HG03469 (cell line): ENCODE measurements around the gene NR4A1.

ENCODE experiments used
- ATAC-seq: cut with Tn5 transposase; IDR thresholded peaks from one replicate; pipeline ENCODE4 v1.9.1; 2021; ENCODE audit warnings: mild to moderate bottlenecking, moderate library complexity, moderate number of reproducible peaks; ENCODE audit not compliant: unreplicated experiment

Gene NR4A1

DNA sequence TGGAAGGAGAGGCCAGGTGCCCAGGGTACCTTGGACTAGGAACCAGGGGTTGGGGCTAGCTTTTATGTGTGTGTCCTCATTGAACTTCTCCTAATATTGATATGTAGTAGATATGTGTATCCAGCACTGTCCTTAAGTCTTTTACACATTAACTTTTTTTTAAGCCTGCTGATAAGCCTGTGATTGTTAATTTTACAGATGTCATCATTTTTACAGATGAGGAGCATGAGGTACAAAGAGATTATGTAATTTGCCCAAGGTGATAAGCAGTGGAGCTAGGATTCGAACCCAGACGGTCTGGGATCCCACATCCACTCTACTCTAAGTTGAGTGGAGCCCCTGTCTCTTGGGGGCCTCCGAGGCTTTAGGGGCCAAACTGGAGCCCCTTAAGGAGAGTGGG lies 10.2 kb upstream of the NR4A1 start:
- no peak for ATAC-seq

DNA sequence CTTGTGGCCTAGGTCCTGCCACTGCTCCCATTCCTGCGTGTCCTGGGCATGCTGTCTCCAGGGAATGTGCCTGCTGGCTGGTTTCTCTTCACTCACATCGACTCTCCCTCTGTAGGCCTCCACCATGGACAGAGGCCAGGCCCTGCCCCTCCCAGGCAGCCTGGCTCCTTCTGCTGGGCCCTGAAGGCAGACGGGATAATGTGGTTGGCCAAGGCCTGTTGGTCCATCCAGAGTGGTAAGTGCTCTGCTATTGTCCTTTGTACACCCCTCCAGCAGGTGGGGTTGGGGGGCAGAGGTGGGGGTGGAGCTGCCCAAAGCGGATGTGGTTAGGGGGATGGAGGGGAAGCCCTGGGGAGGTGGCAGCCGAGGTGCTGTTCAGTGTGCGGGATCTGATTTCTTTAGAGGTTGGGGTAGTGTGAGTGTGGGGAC lies 9.5 kb upstream of the NR4A1 start:
- no peak for ATAC-seq

DNA sequence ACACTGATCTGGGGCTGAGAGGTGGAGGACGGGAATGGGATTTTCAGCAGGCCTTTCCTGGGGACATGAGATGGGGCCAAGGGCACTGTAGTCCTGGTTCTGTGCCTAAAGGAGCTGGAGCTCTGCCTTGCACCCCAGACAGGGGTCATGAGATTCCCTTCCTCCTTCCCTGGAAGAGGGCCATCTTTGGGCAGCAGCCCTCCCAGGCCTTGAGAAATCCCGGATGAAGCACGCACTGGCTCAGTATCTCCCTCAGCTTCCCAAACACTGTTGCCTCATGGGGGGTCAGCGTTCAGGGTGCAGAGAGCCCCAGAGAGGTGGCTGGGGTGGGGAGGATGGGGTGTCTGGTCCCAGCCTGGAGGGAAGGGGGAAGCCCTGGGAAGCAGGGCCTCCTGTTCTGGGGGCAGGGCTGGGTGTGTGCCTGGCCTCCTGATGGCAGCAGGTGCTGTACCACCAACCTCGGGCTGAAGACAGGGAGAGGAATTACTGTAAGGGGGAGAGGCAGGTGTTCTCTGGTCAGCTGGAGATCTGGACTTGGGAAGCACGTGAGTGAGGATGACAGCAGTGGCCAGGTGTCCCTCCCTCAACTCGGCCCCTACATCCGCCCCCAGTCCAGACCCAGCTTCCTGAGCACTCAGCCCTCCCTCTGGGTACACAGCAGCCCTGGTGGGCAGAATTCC lies 8.4 kb upstream of the NR4A1 start:
- ATAC-seq: no peak

DNA sequence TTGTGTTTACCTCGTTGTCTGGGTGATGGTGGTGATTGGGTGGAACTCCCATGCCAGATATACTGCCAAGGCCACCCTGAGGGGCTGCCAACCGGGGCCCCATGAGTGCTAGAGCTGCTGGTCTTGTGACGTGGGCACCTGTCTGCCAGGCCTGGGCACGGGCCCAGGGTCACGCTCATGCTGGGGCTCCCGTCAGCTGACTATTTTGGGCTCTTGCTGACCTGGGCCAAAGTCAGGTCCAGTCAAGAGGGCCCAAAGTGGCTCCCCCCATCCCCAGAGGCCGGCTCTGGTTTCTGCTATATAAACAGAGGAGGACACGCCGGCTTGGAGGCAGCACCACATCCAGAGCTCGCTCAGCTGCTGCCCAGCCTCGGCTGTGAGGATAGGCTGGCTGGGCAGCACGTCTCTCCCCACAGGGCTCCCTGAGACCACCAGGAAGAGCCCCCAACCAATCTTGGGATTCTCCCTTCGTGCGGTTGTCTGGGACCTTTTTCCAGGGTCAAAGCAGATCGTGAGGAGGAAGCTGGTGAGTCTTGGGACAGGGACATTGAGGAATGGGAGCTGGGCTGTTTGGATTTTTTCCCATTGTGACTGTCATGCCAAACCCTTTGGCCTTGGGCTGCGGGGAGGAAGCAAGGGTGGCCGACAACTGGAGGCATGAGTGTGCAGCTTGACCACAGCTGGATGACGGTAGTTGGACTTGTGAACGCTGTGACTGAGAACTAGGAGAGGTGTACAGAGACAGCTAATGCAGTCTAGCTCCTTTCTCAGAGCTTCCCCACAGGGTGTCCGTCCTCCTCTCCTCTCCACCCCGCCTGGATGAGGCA lies 7.6 kb upstream of the NR4A1 start:
- ATAC-seq: no peak

DNA sequence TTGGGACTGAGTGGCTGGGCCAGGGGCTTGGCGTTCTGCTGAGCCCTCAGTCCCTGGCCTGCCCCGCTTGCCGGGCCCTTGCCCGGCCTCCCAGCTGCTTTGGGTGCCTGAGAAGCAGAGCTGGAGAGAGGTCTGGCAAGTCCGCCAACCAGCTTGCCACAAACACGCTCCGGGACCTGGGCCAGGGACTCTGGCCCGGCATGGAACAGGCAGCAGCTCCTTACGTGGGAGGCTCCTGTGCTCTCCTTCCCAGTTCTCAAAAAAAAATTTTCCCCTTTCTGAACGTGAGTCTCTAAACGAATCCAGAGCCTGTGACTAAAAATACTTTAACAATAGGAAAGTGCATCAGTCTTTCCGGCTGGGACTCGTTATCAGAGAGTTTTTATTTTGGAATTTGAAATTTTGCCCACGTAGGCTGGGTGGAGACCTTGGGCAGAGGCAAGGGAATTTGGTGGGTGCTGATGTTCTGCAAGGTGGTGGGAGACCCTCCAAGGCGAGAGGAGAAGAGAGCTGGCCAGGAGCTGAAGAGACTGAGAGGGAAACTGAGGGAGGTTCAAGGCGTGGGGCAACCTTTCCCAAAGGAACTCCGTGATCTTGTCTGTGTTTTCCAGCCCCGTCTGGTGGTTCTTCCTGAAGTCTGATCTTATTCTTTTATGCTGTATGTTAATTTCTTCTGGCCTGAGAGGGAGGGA lies 6.8 kb upstream of the NR4A1 start:
- no peak for ATAC-seq

DNA sequence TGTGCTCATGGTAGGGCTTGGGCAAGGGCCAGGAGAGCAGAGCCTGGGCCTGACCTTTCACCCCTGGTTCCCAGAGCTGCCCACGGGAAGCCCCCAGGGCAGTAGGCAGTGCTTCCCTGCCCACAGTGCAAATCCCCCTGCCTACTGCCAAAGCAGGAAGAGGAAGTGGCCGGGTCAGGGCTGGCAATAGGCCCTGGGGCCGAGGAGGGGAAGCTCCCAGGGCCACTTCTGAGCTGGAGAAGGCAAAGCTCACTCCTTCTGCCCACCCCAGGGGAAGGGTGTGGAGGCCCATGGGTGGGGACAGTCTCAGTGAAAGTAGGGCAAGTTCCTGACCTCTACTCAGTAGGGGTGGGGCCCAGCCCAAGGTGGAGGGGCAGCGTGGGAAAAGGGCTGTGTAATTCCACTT lies 5.4 kb upstream of the NR4A1 start:
- ATAC-seq: no peak

DNA sequence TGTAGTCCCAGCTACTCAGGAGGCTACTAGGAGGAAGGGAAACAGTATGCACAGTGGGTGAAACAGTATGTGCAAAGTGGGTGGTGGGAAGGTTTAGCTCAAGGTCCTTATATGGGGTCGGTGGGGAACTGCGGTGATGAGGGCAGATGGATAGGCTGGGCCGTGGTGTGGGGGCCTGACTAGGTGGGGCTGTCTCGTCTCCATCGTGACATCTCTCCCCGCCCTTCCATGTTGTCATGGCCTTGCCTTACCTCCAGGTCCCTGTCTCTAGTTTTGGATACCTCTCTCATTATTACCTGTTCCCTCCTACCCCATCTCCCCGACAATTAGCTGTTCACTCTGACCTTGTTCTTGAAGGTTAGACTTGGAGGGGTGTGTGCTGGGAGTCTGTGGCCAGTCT lies 4.4 kb upstream of the NR4A1 start:
- no peak for ATAC-seq

DNA sequence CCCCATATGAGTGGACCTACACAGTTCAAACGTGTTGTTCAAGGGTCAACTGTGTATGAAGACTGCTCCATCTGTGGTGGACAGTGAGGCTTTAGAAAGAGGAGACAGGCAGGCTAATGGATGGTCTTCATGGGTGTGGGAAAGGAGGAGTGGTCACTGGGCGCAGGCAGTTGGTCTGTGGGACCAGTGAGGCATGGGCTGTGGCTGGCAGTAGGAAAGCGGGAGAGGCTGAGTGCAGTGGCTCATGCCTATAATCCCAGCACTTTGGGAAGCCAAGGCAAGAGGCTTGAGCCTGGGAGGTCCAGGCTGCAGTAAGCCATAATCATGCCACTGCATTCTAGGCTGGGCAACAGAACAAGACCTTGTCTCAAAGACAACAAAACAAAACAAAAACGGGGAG lies 2.0 kb upstream of the NR4A1 start:
- no peak for ATAC-seq

DNA sequence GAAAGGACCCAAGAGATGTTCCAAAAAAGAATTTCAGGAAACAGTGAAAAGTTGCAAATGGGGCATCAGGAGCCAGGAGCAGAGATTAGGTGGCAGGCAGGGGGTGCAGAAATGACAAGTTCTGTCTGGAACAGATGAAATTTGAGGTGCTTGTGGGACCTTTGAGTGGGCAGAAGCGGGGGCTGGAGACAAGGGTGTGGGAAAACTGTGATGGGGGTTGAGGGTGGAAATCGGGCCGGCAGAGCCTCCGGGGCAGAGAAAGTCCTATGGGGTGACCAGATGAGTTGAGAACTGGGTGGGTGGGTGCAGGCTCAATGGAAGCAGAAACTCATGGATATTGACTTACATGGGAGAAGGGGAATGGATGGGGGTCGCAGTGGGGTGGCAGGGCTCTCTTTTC lies 1.6 kb upstream of the NR4A1 start:
- ATAC-seq: no peak

DNA sequence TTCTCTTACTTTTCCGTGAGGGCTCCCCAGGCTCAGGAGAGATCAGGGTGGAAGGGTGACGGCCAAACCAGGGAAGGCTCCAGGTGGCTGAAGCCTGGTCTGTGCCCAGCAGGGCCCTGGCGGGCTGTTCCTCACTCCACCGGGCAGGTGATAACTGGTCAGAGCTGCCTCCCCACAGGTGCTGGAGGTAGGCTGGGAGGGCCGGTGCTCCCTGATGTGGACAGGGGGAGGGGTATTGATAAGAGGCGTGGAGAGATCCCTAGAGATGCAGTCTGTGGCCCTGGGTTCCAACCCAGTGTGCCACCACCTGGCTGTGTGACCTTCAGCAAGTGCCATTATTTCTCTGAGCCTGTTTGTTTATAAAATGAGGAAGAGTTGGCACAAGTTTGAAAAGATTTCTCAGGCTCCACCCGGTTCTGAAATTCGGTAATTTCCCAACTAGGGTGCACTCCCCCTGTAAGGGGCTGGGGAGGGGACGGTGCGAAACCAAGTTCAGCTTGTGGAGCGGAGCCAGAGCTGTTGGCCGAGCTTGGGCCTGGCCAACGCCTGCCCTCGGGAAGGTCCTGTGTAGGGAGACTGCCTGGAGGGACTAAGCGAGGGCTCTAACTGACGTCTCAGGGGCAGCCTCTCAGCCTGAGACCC lies 1.0 kb upstream of the NR4A1 start:
- ATAC-seq: no peak

DNA sequence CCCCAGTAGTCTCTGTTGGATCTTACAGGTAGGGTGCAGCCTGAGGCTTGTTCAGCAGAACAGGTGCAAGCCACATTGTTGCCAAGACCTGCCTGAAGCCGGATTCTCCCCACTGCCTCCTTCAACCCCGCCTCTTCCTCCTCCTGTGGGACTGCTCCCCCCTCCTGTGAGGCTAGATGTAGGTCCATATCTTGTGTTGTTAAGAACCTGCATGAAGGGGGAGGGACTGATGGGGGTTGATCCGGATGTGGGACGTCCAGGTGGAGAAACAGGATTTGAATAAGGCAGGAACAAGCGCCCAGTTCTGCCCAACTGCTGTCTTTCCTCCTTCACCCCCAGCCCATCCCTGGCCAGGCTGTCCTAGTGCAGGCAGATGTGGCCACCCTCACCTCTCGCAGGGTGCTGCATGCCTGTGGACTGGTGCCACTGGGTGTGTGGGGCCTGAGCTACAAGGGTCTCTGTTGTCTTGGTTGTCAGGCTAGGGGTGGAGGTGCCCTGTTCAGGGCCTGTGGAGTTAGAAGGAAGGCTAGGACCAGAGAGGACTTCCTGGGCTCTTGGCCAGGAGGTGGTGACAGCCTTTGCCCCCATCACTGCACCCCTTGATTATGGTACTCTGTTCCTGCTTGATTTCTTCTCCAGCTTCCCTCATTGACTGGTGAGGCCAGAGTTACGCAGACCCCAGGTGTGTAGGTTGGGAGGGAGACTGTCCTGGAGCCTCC lies 1.4 kb downstream of the NR4A1 start:
- no peak for ATAC-seq

DNA sequence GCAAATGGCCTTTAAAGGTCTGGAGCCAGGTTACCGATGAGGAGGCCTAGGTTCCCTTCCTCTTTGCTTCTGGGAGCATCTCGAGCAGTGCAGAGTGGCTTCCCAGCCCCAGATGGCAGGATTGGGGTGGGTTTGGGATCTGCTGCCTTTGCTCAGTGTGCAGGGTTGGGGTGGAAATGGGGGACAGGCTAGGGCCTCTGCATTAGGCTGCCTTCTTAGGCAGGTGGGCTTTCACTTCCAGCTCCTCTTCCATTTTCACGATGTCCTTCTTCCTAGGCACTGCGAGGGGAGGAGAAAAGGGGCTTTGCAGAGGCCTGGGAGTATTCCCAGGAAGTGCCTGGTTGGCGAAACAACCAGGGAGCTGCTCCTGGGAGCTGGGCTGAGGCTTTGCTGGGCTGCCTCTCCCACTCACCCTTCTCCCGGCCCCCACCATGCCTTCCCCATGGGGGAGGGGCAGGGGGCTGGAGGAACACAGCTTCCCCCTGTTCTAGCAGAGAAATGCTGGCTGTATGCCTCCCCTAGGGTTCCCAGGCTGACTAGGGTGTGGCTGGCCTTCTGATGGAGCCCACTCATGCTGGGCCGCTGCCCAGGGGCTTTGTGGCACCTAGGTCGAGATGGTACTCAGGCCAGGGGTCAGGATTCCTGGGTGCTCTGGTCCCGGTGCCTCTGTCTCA lies 2.4 kb downstream of the NR4A1 start:
- no peak for ATAC-seq

DNA sequence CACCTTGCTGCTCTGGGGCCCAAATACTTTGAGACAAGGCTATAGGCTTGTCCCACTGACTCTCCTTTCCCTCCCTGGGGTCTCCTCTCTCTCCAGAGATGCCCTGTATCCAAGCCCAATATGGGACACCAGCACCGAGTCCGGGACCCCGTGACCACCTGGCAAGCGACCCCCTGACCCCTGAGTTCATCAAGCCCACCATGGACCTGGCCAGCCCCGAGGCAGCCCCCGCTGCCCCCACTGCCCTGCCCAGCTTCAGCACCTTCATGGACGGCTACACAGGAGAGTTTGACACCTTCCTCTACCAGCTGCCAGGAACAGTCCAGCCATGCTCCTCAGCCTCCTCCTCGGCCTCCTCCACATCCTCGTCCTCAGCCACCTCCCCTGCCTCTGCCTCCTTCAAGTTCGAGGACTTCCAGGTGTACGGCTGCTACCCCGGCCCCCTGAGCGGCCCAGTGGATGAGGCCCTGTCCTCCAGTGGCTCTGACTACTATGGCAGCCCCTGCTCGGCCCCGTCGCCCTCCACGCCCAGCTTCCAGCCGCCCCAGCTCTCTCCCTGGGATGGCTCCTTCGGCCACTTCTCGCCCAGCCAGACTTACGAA lies 3.1 kb downstream of the NR4A1 start:
- ATAC-seq: no peak

DNA sequence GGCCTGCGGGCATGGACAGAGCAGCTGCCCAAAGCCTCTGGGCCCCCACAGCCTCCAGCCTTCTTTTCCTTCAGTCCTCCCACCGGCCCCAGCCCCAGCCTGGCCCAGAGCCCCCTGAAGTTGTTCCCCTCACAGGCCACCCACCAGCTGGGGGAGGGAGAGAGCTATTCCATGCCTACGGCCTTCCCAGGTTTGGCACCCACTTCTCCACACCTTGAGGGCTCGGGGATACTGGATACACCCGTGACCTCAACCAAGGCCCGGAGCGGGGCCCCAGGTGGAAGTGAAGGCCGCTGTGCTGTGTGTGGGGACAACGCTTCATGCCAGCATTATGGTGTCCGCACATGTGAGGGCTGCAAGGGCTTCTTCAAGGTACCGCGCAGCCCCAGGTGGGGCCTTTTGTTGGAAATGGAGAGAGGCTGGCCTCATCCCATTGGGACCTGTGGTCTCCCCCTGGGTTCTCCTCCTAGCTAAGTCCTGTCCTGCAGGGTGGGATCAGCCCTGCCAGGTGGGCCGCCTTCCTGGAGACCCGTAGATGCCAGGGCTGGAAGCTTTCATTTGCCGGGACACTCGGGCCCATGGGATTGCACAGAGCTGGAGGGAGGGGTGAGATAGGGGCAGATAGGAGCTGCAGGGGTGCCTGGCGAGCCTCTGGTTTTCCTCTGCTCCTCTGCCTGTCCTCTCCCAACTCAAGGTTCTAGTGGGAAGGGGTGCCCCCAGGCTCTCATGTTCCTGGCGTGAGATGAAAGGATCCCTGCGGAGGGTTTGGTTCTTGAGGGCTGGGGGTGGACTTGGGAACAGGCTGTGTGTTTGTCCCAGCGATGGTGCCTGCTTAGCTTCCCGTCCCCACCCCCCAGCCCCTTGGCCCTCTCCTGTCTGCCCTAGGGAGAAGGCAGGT lies 3.8 kb downstream of the NR4A1 start:
- no peak for ATAC-seq

DNA sequence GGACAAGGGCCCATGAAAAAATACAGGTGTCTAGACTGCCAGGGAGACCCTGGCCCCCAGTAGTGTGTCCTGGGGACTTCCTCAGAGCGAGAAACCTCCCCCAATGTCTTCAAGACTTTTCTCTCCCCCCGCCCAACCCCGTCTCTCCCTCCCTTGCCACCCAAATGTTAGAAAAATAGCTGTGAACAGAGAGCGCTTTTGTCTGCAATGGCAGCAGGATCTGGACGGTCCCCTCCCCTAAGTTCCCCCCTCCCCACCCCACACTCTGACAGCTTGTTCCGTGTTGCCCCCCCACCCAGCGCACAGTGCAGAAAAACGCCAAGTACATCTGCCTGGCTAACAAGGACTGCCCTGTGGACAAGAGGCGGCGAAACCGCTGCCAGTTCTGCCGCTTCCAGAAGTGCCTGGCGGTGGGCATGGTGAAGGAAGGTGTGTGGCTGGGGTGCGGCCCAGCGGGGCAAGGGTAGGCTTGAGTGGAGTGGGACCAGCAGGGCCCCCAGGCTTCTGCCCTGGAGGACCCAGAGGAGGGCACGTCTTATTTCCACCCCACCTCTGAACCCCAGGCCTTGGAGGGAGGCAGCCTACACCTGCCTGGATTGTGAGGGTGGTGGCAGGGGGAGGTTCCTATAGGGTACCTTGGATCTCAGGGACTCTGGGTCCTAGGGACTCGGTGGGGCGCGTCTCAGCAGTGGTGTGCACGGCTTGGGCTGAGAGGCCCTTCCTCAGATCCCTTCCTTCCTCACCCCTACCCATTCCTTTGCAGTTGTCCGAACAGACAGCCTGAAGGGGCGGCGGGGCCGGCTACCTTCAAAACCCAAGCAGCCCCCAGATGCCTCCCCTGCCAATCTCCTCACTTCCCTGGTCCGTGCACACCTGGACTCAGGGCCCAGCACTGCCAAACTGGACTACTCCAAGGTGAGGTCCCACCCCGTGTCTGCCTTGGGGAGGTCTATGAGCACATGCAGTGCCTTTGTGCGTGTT lies 4.8 kb downstream of the NR4A1 start:
- ATAC-seq: no peak

DNA sequence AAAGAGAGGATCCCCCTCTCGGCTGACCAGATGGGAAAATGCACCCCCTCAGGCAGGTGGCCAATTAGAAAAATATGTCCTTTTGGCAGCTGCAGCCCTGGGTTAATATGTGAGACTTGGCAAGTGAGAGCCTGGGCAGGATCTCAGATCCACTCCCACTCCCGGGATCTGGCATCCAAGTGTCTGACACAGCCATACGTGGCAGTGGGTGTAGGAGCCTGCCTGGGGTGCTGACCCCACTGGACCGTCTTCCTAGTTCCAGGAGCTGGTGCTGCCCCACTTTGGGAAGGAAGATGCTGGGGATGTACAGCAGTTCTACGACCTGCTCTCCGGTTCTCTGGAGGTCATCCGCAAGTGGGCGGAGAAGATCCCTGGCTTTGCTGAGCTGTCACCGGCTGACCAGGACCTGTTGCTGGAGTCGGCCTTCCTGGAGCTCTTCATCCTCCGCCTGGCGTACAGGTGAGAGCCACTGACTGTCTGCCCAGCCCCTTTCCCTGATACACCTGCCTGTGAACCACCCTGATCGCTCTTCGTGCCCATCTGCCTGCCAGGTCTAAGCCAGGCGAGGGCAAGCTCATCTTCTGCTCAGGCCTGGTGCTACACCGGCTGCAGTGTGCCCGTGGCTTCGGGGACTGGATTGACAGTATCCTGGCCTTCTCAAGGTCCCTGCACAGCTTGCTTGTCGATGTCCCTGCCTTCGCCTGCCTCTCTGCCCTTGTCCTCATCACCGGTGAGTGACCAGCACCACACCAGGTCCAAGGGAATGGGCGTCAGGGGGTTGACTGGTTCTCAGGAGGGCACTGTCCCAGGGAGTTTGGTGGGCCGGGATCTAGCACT lies 5.8 kb downstream of the NR4A1 start:
- ATAC-seq: no peak
